Cerebellar cortex (tissue), 1 donor: ENCODE data around the gene GTF2F1.
A peak's percentile ranks its signal among the peaks of the same experiment; 100 is the strongest.
"Not testable (repeated sequence)": the region's sequence is repeated elsewhere in the genome, so short reads cannot be mapped to it uniquely, and the experiment has no call there.

ENCODE experiments used
- DNase-seq: peaks from one replicate; pipeline ENCODE4 v3.0.0-alpha.2; 2015; ENCODE audit warnings: low spot score

GTF2F1 gene, protein sequence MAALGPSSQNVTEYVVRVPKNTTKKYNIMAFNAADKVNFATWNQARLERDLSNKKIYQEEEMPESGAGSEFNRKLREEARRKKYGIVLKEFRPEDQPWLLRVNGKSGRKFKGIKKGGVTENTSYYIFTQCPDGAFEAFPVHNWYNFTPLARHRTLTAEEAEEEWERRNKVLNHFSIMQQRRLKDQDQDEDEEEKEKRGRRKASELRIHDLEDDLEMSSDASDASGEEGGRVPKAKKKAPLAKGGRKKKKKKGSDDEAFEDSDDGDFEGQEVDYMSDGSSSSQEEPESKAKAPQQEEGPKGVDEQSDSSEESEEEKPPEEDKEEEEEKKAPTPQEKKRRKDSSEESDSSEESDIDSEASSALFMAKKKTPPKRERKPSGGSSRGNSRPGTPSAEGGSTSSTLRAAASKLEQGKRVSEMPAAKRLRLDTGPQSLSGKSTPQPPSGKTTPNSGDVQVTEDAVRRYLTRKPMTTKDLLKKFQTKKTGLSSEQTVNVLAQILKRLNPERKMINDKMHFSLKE

DNA sequence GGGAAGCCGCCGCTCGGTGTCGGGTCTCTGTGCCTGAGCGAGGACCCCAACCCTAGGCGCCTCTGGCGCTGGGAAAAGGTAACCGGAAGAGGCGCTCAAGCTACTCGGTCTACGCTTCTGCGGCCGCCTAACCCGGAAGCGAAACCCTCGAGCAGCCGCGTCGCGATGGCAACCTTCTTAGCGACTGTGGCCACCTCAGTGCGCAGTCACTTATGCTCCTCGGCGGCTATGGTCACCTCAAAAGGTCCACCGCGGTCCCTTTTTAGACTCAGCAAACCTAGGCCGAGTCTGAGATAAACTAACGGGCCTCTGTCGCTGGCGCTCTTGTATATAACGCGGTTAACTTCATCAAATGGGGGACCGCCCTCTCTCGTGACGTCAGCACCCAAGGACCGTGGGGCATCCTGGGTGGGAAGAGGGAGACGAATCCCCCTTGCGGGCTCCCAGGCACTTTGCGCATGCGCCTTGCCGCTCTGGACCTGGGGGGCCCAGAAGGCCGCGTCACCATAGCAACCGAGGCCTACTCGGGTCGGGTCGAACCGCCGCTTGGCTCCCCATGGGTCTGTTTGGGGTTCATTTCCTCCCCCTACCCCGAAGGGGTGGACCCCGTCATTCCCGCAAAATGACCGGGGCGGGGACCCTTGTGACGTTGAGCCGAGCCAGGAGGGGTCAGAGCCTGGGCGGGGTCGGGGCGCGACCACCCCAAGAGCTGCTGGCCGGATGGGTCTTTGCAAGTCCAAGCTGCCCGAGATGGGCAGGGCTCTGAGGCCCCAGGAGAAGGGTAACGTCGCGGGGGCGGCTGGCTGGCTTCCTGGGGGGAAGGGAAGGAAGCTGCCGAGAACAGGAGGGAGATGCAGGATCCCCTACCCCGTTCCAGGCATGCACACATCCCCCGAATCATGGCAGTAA lies at the start of gene GTF2F1:
Gene GTF2F1, minus strand, starts transcription at position 91 of the 909 bp plus-strand sequence. CDS start 169 bp downstream, outside the sequence.
- DNase-seq = peak; percentile 98

DNA sequence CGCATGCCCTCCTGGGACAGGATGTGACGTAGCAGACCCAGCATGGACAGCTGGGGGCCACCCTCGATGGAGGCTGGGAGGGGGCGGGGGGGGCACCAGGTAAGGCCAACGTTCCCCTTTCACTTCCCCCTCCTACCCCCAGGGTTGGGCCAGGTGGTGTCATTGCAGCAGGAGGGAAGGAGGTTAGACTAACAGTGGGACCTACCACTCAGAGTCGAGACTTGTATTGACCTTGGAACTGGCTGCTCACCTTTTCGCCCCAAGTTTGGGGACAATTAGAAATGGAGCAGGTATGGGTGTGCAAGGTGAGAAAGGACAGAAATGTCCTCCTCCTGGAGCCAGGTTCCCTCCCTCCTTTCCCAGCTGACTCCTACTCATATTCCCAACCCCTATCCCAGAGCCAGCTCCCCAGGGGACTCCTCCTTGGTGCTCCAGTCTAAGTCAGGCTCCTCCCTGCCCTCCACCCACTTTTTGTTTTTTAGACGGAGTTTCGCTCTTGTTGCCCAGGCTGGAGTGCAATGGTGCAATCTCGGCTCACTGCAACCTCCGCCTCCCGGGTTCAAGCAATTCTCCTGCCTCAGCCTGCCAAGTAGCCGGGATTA lies 49.2 kb upstream of the GTF2F1 start:
- DNase-seq = no peak

DNA sequence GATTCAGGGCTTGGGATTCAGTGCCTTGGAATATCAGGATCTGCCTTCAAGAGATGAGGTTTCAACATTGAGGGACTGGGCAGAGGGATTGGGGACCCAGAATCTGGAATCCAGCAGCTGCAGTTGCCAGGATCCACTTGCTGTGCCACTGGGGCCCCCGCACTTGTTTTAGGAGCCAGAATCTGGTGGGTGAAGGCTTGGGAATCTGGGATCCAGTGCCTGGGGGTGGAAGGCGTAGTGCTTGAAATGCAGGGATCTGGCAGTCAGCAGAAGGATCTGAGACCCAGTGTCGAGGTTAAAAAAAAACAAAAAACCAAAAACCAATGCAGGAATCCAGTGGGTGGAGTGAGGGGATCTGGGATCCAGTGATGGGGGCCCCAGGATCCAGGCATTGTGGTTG lies 47.9 kb upstream of the GTF2F1 start:
- DNase-seq = no peak

DNA sequence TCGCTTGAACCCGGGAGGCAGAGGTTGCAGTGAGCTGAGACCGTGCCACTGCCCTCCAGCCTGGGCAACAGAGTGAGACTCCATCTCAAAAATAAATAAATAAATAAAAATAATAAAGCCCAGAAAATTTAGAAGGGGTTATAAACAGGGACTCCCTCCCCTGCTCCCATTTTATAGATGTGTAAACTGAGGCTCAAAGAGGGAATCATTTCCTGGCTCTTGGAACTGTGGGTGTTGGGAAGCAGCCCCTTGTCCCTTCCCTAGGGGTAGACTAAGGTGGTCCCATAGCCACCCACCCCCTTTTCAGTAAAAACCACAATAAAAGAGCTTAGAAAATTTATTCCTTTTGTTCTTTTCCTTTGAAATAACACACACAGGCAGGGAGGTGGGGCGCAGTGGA lies 46.8 kb upstream of the GTF2F1 start:
- DNase-seq = no peak

DNA sequence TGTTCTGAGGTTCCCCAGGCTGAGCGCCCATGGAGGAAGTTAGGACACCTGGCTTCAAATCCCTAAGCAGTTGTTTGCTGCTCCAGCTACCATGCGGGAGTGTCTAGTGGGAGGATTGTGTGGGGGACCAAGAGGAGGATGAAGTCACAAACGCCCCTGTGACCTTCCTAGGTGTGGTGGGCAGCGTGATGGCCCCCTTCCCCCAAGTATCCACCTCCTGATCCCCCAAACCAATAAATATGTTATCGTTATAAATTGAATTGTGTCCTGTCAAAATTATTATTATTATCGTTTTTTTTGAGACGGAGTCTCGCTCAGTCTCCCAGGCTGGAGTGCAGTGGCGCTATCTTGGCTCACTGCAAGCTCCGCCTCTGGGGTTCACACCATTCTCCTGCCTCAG lies 40.7 kb upstream of the GTF2F1 start, which contains the start of gene SLC25A41:
Gene SLC25A41, minus strand, starts transcription at position 101 of the 400 bp plus-strand sequence. Its CDS starts 70 bp downstream, at position 31.
- no peak for DNase-seq

DNA sequence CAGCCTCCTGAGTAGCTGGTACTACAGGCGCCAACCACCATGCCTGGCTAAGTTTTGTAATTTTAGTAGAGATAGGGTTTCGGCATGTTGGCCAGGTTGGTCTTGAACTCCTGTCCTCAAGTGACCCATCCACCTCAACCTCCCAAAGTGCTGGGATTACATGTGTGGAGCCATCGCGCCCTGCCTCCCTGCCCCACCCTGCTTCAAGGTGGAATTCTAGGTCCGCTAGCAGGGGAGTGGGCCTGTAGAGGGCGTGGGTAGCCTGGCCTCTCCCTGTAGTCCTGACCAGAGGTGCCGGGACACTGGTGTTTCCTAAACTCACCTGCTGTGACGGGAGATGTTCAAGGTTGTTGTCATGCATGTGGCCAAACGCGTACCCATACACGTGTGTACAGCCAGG lies 40.2 kb upstream of the GTF2F1 start:
- DNase-seq = no peak

DNA sequence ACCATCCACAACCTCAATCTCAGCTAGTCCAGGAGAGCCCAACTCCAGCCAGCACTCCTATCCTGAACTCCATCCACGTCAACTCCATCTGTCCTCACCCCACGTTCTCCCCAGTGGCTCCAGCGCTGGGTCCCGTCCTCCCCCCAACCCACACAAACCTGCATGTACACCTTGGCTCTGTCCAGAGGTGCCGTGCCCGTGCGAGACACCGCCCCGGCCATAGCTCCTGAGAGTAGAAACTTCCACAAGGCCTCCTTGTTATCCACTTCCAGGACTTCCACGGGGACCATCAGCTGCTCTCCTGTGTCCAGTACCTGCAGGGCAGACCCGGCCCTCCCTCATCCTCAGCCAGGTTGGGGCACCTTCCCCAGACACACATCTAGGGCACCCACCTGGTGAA lies 38.9 kb upstream of the GTF2F1 start:
- DNase-seq = no peak

DNA sequence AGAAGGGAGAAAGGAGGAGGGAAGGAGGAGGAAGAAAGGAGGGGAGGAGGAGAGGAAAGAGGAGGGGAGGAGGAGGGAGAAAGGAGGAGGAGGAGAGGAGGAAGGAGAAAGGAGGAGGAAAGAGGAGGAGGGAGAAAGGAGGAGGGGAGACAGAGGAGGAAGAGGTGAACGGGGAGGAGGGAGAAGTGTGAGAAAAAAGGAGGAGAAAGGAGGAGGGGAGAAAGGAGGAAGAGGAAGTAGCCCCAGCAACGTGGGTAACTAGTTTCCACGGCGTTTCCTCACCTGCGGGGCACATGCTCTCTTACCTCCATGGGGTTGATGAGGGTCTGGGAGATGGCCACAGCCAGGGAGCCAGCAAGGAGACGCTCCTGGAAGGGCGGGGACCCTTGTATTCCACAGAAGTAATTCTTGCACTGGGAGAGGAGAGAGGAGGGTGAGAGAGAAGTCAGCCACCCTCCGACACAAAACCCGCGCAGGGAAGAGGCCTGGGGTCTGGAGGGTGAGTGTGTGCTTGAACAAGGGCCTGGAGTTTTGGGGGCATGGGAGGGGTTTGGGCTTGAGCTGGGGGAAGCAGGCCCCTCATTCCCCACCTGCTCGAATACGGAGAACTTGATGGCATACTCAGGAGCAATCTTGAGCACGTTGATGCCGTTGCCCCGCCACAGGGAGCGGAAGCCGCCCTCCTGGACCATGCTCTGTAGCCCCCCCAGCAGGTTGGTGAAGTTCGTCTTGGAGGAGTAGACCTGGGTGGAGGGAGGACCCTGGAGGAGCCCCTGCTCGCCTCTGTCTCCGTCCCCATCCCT lies 36.7 kb upstream of the GTF2F1 start:
- no peak for DNase-seq

DNA sequence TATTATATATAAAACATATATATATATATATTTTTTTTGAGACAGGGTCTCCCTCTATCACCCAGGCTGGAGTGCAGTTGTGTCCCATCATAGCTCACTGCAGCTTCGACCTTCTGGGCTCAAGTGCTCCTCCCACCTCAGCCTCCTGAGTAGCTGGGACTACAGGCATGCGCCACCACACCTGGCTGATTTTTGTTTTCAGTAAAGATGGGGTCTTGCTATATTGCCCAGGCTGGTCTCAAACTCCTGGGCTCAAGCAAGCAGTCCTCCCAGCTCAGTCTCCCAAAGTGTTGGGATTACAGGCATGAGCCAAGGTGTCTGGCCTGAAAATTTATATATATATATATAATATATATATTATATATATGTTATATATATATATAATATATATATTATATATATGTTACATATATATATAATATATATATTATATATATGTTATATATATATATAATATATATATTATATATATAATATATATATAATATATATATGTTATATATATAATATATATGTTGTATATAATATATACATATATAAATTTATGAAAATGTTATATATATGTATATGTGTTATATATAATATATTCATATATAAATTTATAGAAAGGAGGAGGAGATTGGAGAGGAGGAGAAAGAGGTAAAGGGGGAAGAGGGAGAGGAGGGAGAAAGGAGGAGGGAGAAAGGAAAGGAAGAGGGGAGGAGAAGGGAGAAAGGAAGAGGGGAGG lies 35.9 kb upstream of the GTF2F1 start:
- DNase-seq = not testable (repeated sequence)

DNA sequence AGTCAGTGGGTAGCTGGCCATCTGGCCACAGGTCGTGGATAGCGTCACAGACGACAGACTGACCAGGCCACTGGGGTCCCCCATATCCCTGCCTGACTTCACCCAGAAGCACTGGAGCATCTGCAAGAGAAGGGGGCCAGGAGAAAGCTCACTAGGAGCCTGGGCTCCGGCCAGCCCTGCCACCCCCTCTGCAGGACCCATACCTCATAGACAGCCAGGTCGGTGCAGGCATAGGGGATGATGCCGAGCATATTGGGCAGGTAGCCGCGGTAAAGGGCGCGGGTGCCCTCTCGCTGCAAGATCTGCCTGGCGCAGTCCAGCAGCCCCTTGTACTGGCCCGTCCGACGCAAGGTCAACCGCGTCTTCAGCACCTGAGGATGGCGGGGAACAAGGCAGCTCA lies 34.2 kb upstream of the GTF2F1 start:
- DNase-seq = no peak

DNA sequence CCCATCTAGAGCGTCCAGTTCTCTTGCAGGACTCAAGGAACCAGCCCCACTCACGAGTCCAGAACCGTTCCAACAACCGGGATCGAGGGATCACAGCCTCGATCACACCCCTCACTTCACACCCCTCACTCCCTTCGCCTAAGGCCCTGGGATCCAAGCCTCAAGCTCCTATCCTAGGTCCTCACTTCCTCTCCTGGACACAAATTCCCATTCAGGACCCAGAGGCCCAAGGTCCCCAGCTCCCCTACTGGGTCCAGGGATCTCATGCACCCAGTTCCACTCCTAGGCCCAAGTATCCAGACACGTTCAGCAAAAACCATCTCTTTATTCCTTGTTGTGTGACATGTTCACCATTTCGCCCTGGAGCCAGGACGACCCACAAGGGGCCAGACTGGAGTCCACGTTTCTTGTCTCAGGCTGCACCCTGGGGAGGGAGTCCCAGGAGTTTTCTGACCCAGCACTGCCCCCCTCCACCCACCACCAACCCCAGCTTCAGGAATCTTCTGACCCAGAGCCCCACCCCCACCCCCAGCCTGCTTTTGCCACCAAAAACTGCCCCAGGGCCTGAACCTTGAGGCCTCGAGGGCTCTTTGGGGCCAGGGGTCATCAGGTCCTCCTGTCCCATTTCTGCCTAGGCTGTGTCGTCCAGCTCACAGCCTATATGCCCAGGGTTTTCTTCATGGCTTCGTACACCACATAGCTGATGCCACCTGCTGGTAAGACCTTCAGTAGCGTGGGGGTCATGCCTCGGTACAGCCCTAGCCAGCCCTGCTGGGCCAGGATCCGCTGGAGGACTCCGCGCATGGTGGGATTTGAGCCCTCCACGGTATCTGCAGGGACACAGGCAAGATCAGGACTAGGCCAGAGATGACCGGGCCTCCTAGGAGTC lies 33.0 kb upstream of the GTF2F1 start:
- DNase-seq = no peak

DNA sequence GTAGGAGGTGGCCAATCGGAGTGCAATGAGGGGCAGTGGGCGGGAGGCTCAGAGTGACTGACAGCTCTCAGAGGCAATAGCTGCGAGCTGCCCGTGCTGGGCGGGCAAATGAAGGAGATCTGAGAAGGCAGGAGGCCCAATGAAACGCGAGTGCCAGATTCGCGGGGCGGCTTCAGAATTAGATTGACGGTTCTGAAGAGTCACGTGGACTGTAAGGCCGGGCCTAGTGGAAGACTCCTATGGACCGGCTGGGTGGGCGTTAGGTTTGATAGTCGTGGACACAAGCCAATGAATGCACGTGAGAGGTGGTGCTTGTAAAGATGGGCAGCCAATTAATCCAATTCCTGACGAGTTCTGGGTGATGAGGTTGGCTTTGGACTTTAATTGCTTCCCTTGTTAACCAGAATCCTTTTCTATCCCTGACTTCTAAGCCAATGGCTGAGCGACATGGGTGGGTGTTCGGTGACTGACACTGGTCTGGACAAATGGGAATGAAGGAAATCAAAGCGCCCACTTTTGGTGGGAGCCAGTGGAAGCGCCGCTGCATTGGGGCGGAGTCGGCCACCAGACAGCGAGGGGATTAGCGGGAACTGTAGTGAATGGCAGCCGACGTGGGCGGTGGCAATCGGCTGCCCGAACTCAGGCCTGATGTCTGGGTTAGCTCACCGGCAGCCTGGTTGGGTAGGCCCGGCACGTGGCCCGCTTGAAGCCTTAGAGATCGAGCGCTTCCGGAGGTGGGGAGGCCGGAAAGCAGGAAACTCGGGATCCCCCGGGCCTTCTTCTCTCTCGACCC lies 32.2 kb upstream of the GTF2F1 start:
- DNase-seq = peak; percentile 100

DNA sequence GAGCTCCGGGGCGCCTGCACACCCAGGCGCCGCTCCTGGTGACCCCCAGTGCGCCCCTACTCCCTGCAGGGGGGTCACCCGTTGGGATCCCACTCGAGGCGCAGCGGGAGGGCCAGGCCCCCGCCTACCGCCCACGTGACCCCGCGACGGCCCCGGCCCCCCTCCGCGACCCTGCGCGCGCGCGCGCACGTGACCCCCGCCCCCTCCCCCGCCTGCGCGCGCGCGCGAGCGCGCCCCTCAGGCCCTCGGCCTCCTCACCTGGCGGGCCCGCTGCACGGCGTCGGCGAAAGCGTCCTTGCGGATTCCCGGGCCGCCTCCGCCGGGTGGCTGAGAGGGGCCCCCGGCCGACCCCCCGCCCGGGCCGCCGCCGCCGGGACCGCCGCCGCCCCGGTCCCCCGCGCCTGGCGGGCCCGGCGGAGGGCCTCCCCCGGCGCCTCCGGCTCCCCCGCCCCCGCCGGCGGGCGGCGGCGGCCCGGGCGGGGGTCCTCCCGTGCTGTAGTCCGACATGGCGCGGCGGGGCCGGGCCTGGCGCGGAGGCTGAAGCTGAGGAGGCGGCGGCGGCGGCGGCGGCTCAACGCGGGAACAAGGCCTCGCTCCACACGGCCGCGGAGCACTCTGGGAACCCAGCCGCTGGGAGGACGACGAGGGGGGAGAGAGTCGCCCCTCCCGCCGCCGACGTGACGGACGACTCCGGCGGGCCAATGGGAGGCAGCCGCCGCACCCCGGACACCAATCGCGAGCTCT lies 31.4 kb upstream of the GTF2F1 start, which contains the start of gene KHSRP:
Gene KHSRP, minus strand, starts transcription at position 617 of the 744 bp plus-strand sequence. Its CDS starts 110 bp downstream, at position 507.
- DNase-seq = no peak

DNA sequence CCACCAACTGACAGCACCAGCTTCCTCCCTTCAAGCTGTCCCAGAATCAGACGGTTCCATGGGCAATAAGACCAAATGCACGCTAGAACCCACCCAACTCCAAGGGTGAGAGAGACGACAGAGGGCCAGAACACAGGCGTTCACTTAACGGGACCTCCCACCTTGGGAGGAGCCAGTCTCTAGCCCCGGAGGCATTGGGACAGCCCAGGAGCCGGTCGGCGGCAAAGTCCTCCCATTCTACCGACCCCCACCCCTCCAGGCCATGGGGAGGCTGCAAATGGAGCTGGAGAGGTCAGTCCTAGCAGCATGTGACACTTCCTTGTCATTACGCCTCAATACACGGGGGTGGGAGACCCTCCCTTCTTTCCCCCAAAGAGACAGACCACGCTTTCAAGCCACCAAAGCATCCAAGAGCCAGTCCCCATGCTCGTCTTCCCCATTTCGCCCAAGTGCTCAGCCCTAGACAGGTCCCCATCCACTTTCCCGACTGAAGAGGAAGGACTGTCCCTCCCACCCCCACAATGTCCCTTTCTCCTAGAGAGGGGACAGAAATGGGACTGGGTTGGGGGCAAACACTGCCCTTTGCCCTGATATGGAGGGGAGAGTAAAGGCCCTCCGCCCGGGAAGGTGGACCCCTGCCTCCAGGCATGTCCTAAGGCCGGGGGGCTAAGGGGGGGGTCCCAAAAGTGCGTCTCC lies 30.7 kb upstream of the GTF2F1 start:
- peak; percentile 46 for DNase-seq

DNA sequence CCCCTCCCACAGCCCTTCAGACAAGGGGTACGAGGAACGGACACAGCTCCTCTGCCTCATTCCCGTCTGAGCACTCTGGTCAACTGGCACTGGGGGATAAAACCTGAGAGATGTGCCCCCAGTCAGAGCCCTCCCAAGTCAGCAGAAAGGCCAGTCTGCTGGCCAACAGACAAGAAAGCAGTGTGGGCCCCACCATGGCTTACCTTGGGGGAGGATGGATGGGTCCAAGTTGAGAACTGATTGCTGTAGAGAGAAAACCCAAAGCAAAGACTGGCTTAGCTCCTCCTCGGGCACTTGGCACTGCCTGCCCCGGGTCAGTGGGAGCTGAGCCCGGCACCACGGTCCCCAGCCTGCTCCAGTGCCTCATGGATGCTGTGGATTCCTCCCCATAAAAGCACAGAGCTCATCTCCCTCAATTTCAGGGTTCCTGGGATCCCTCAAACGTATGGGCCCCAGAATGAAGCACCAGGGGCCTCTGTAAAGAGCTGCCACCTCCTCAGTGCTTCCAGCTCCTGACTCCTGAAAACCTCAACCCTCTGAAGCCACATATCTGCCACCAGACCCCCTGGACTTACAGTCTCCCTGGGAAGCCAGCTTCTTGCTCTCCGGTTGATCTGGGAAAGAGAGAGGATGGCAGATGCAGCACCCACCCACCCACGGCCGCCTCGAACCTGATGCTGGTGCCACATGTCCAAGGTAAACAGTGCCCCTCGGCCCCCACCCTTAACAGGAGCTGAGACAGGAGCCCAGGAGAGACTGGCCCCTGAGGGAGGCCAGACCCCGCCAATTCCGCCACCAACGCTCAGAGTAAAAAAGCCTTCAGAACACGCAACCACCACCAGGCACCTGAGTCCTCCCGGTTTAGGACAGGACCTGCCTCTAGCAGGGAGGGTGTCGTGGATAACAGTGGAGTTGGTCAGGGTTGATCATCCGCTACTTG lies 28.4 kb upstream of the GTF2F1 start:
- no peak for DNase-seq

DNA sequence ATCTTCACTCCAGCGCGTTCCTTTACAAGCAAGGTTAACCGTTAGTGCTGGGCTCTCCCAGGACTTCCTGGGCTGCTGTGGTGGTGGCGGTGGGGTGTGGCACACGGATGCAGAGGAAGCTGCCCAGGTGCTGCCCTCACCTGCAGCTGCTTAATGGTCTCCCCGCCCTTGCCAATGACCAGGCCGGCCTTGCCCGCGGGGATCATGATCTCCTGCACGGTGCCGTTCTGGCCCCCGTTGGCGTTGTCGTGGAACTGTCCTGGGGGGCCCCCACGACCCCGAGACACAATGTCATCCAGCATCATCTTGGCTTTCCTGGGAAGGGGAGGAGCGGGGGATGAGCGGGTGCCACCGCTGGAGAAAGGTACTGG lies 25.6 kb upstream of the GTF2F1 start:
- no peak for DNase-seq
